Measurements from ENCODE around the gene SPATA6L.

GRCh38 chr9:4600368-4600767 lies 65.9 kb downstream of the SPATA6L start:
- no peak for TF ChIP-seq CTCF (IDR thresholded peaks at IDR 0.05; ENCODE audit: low read length)
- TF ChIP-seq EZH2 (IDR thresholded peaks at IDR 0.05; ENCODE audit: borderline replicate concordance, low read length), result no peak
